Kidney (tissue), 14 donors: ENCODE results near the gene INTS1. TPM values are rescaled to one million over a fixed set of nuclear protein-coding genes. Genes with fewer than 3 reads are reported as not detected.

Experiments used
- DNase-seq, 5 donors: peaks; one replicate each; pipeline ENCODE4 v3.0.0-alpha.2; 2013 to 2020
- FAIRE-seq: peaks from 2 replicates; lab custom pipeline; 2012; peaks lifted over from hg19 to GRCh38; lab: Jason Lieb, UNC
- H3K27ac ChIP-seq, 2 donors: one replicate each; pipeline ENCODE4 v1.7.0; 2013; ENCODE audit warnings: low read depth in 2 of 2, low read length in 2 of 2, inconsistent platforms in 1 of 2
- H3K27me3 ChIP-seq: one replicate; pipeline ENCODE4 v1.7.1; 2013; ENCODE audit warnings: low read length, inconsistent platforms; ENCODE audit not compliant: control insufficient read depth, insufficient read depth
- H3K36me3 ChIP-seq, 3 donors: one replicate each; pipeline versions ENCODE4 v1.7.0 to v1.7.1; 2013; ENCODE audit warnings: low read length in 3 of 3, control low read depth in 1 of 3, inconsistent platforms in 1 of 3; ENCODE audit not compliant: insufficient read depth in 3 of 3, control insufficient read depth in 2 of 3
- H3K4me1 ChIP-seq, 3 donors: one replicate each; pipeline versions ENCODE4 v1.7.0 to v1.7.1; 2013; ENCODE audit warnings: low read length in 3 of 3, inconsistent platforms in 1 of 3, low read depth in 1 of 3; ENCODE audit not compliant: control insufficient read depth in 2 of 3, insufficient read depth in 2 of 3
- H3K4me3 ChIP-seq, 3 donors: one replicate each; pipeline versions ENCODE4 v1.7.0 to v1.8.1; 2013; ENCODE audit warnings: low read length in 3 of 3, control low read depth in 1 of 3, inconsistent platforms in 1 of 3
- H3K9ac ChIP-seq, 3 donors: one replicate each; pipeline versions ENCODE4 v1.7.0 to v1.7.1; 2013; ENCODE audit warnings: low read length in 3 of 3, control low read depth in 1 of 3, inconsistent platforms in 1 of 3
- H3K9me3 ChIP-seq, 3 donors: one replicate each; pipeline versions ENCODE4 v1.7.0 to v1.7.1; 2013; ENCODE audit warnings: low read length in 3 of 3, control low read depth in 1 of 3, inconsistent platforms in 1 of 3; ENCODE audit not compliant: control insufficient read depth in 2 of 3, insufficient read depth in 1 of 3
- CTCF ChIP-seq: IDR thresholded peaks from 3 replicates; pipeline ENCODE4 v1.5.1; 2012; ENCODE audit warnings: mild to moderate bottlenecking, moderate library complexity, borderline replicate concordance; ENCODE audit not compliant: insufficient read depth; ENCODE audit errors: extremely low read depth
- intact Hi-C: fragments of 100-400 bp; cut with DNase I; formaldehyde crosslinking; loops from one replicate; pipeline ENCODE4 v1.11.1; 2022
- polyA plus RNA-seq: library from polyadenylated mRNA; stranded (reverse); fragments of 350-450 nt; fragmentation: Illumina TruSeq; extraction: RNeasy Lipid Tissue Mini Kit (QIAGEN cat#74804); gene quantifications from one replicate; pipeline ENCODE4 v1.2.3, GENCODE V29; 2014; ENCODE audit warnings: low read depth, low replicate concordance; ENCODE audit not compliant: insufficient read depth
- total RNA-seq: library from RNA; stranded (reverse); fragmentation: NEBNext Ultra II Directional; extraction: Animal tissue kit (Norgen Biotek cat#: 25700); gene quantifications from one replicate; pipeline ENCODE4 v1.2.1, GENCODE V29; 2021
- donor health status: control.
- donor health status: control.
- donor health status: control.
- donor health status: control.
- donor health status: control.
- donor health status: DM: yes; HTN: yes; CAD: no.
- donor health status: Normal renal cell carcinoma (clear cell type).

The INTS1 gene
- total and polyA plus RNA-seq, 2 donors from 2014 or later: 62.8 to 91.3 TPM

GRCh38 chr7:1538544-1539180 lies 34.5 kb upstream of the INTS1 start:
- peaks cover 0 to 20% (median 18%) of the 10 kb centered on the region in 3 donors for H3K4me1 ChIP-seq
- peaks cover 0 to 12% (median 0%) of the 10 kb centered on the region in 3 donors for H3K36me3 ChIP-seq
- H3K9me3 ChIP-seq: no peaks in the 10 kb centered on the region
- intact Hi-C loops: no loop called here
- TF ChIP-seq CTCF: no peak
- DNase-seq (peak in 1 of 5 donors; percentile 81), FAIRE-seq (no peak)
- H3K27ac ChIP-seq: peak overlapping the region; percentile 99 to 100
- H3K4me3 ChIP-seq: no peak overlapping the region
- H3K9ac ChIP-seq: peak overlapping the region in 1 of 3 donors; percentile 29
- no peaks in the 10 kb centered on the region for H3K27me3 ChIP-seq

- FAIRE-seq (no peak), DNase-seq (peak; percentile 95 to 97 (median 97))
- Histone ChIP-seq H3K27me3 (no peaks in the 10 kb centered on the region), H3K4me3 (peak overlapping the region in 1 of 3 donors; percentile 62), H3K9me3 (no peaks in the 10 kb centered on the region), H3K27ac (peak overlapping the region; percentile 99 to 100), H3K36me3 (peaks cover 0 to 12% (median 0%) of the 10 kb centered on the region in 3 donors), H3K4me1 (peaks cover 0 to 26% (median 20%) of the 10 kb centered on the region in 3 donors), H3K9ac (peak overlapping the region in 2 of 3 donors; percentile 92 to 93)
- TF ChIP-seq CTCF: no peak
- intact Hi-C loops: no loop called here
Observed at GRCh38 chr7:1537535-1538412, 33.6 kb upstream of the INTS1 start.

GRCh38 chr7:1536743-1537534 lies 32.8 kb upstream of the INTS1 start:
- Histone ChIP-seq H3K36me3 (peaks cover 0 to 12% (median 0%) of the 10 kb centered on the region in 3 donors), H3K27me3 (no peaks in the 10 kb centered on the region), H3K4me3 (peak overlapping the region in 2 of 3 donors; percentile 18 to 62), H3K4me1 (peaks cover 0 to 29% (median 21%) of the 10 kb centered on the region in 3 donors), H3K27ac (peak overlapping the region; percentile 99 to 100), H3K9me3 (no peaks in the 10 kb centered on the region), H3K9ac (peak overlapping the region in 2 of 3 donors; percentile 92 to 93)
- intact Hi-C loops: no loop called here
- FAIRE-seq: no peak
- no peak for TF ChIP-seq CTCF
- DNase-seq: peak; percentile 95 to 99 (median 97)
